SK-N-SH (cell line): ENCODE data around the gene SOX18. TPM values are rescaled to one million over a fixed set of nuclear protein-coding genes. Genes with fewer than 3 reads are reported as not detected.

Experiments used
- CTCF ChIA-PET: fragments of 300-600, 350-600 bp; formaldehyde crosslinking; extraction: SDS; loops from one replicate; lab custom pipeline; 2021; lab: Yijun Ruan, JAX
- POLR2A ChIA-PET: fragments of 350-600 bp; sonication (Branson Sonifier 250); formaldehyde crosslinking; extraction: SDS; loops from one replicate; lab custom pipeline; 2020; ENCODE audit warnings: antibody characterized with exemption, inconsistent platforms; lab: Yijun Ruan, JAX
- DNase-seq: peaks from one replicate; pipeline ENCODE4 v3.0.0; 2012
- H2AFZ ChIP-seq: fragments of 200-600 bp; sonication (generic); 2 replicates; pipeline ENCODE4 v1.8.1; 2016; ENCODE audit warnings: antibody characterized with exemption, mild to moderate bottlenecking, low read depth
- H3F3A ChIP-seq: fragments of 200-600 bp; sonication (generic); replicated peaks from 2 replicates; pipeline ENCODE3; 2016; ENCODE audit warnings: antibody characterized with exemption, mild to moderate bottlenecking; ENCODE audit not compliant: insufficient read depth
- H3K27ac ChIP-seq, 2 experiments: fragments of 200-500 bp in 1 of 2; fragments of 200-600 bp in 1 of 2; sonication (Bioruptor generic) in 1 of 2; sonication (generic), shearing (Covaris generic) in 1 of 2; 2 replicates each; pipeline versions ENCODE4 v1.5.1 to v1.6.1; 2014 to 2016; ENCODE audit warnings: low read depth in 2 of 2, inconsistent platforms in 1 of 2, low read length in 1 of 2, mild to moderate bottlenecking in 1 of 2, mixed read lengths in 1 of 2
- H3K27me3 ChIP-seq: fragments of 200-600 bp; sonication (generic), shearing (Covaris generic); 2 replicates; pipeline ENCODE4 v1.6.1; 2016; ENCODE audit warnings: mixed run types; ENCODE audit not compliant: insufficient read depth
- H3K36me3 ChIP-seq, 2 experiments: fragments of 200-500 bp in 1 of 2; fragments of 200-600 bp in 1 of 2; sonication (Bioruptor generic) in 1 of 2; sonication (generic) in 1 of 2; replicated peaks in 1 of 2; 2 replicates each; pipeline versions ENCODE3 to v1.5.1; 2014 to 2016; ENCODE audit warnings: low read length in 1 of 2, mild to moderate bottlenecking in 1 of 2; ENCODE audit not compliant: insufficient read depth in 2 of 2, control insufficient read depth in 1 of 2
- H3K4me1 ChIP-seq, 2 experiments: fragments of 200-500 bp in 1 of 2; fragments of 200-600 bp in 1 of 2; sonication (Bioruptor generic) in 1 of 2; sonication (generic), shearing (Covaris generic) in 1 of 2; 2 replicates each; pipeline versions ENCODE4 v1.5.1 to v1.6.1; 2014 to 2016; ENCODE audit warnings: low read depth in 1 of 2, low read length in 1 of 2, mixed run types in 1 of 2; ENCODE audit not compliant: insufficient read depth in 2 of 2, control insufficient read depth in 1 of 2
- H3K4me2 ChIP-seq: fragments of 200-600 bp; sonication (generic), shearing (Covaris generic); 2 replicates; pipeline ENCODE4 v1.6.1; 2017; ENCODE audit warnings: mixed run types
- H3K4me3 ChIP-seq, 2 experiments: fragments of 200-500 bp in 1 of 2; fragments of 200-600 bp in 1 of 2; sonication (Bioruptor generic) in 1 of 2; sonication (generic), shearing (Covaris generic) in 1 of 2; 2 replicates each; pipeline versions ENCODE4 v1.5.1 to v1.8.1; 2014 to 2016; ENCODE audit warnings: low read depth in 2 of 2, inconsistent platforms in 1 of 2, low read length in 1 of 2, mild to moderate bottlenecking in 1 of 2, mixed read lengths in 1 of 2, moderate library complexity in 1 of 2
- H3K79me2 ChIP-seq: fragments of 200-600 bp; sonication (generic); 2 replicates; pipeline ENCODE4 v1.8.1; 2017; ENCODE audit warnings: mild to moderate bottlenecking; ENCODE audit not compliant: insufficient read depth
- H3K9ac ChIP-seq: fragments of 200-600 bp; sonication (generic); 2 replicates; pipeline ENCODE4 v1.6.1; 2017; ENCODE audit warnings: mixed run types
- H3K9me2 ChIP-seq: fragments of 200-600 bp; sonication (generic); 2 replicates; pipeline ENCODE4 v1.6.1; 2017; ENCODE audit warnings: mixed run types
- H3K9me3 ChIP-seq: fragments of 200-600 bp; sonication (generic); 2 replicates; pipeline ENCODE4 v1.6.1; 2017; ENCODE audit warnings: mixed run types, mild to moderate bottlenecking, moderate library complexity
- H4K20me1 ChIP-seq: fragments of 200-600 bp; sonication (generic); 2 replicates; pipeline ENCODE4 v1.6.1; 2017; ENCODE audit warnings: mild to moderate bottlenecking, mixed run types; ENCODE audit not compliant: insufficient read depth
- CHD2 ChIP-seq: fragments of 150-350 bp; IDR thresholded peaks from 2 replicates; pipeline ENCODE4 v1.6.1; 2018; ENCODE audit warnings: low read length; ENCODE audit not compliant: partially characterized antibody
- ELF1 ChIP-seq: IDR thresholded peaks from 2 replicates; pipeline ENCODE4 v1.4.0; 2012
- EP300 ChIP-seq, 2 experiments: IDR thresholded peaks; 2 replicates each; pipeline versions ENCODE4 v1.4.0 to v1.6.1; 2012; ENCODE audit warnings: borderline replicate concordance in 1 of 2, low read depth in 1 of 2, low read length in 1 of 2
- GABPA ChIP-seq: IDR thresholded peaks from 2 replicates; pipeline ENCODE4 v1.4.0; 2012; ENCODE audit warnings: low read depth, mild to moderate bottlenecking
- GATA2 ChIP-seq: sonication (generic); formaldehyde crosslinking; IDR thresholded peaks from 2 replicates; pipeline ENCODE4 v1.5.0; 2020; ENCODE audit warnings: mild to moderate bottlenecking, missing genetic modification reagents
- MXI1 ChIP-seq: IDR thresholded peaks from 2 replicates; pipeline ENCODE4 v1.6.1; 2012; ENCODE audit warnings: mild to moderate bottlenecking, low read depth, low read length, improper control_type of control experiment
- POLR2AphosphoS5 ChIP-seq: IDR thresholded peaks from 2 replicates; pipeline ENCODE4 v1.6.1; 2012; ENCODE audit warnings: low read depth, low read length
- RAD21 ChIP-seq: IDR thresholded peaks from 2 replicates; pipeline ENCODE4 v1.6.1; 2012; ENCODE audit warnings: mild to moderate bottlenecking, low read length
- SIN3A ChIP-seq: IDR thresholded peaks from 2 replicates; pipeline ENCODE4 v1.6.1; 2012; ENCODE audit warnings: low read depth, mild to moderate bottlenecking, low read length, moderate library complexity, borderline replicate concordance
- TAF1 ChIP-seq: IDR thresholded peaks from 2 replicates; pipeline ENCODE4 v1.6.1; 2012; ENCODE audit warnings: low read depth, mild to moderate bottlenecking, low read length, moderate library complexity, borderline replicate concordance
- WGBS: methylation state at CpG from one replicate; pipeline ENCODE4 v1.1.6; 2017; ENCODE audit warnings: low lambda C conversion rate; 5-methylcytosine and 5-hydroxymethylcytosine counted together
- polyA plus RNA-seq, 3 experiments: library from polyadenylated mRNA; depleted of rRNA; stranded (reverse); fragments of >200 nt; gene quantifications; 2 replicates each; pipeline ENCODE4 v1.2.3, GENCODE V29; 2012
- TF ChIP-seq, protein P1 (sequence below): IDR thresholded peaks from 2 replicates; pipeline ENCODE4 v1.4.0; 2012; ENCODE audit warnings: low read depth, borderline replicate concordance
- TF ChIP-seq, protein P2 (sequence below): IDR thresholded peaks from 2 replicates; pipeline ENCODE4 v1.4.0; 2012; ENCODE audit warnings: low read depth
- TF ChIP-seq, protein P3 (sequence below): fragments of 200-600 bp; sonication (generic); IDR thresholded peaks from 2 replicates; pipeline ENCODE4 v1.6.1; 2017; ENCODE audit warnings: antibody characterized with exemption, mild to moderate bottlenecking, moderate library complexity

Gene SOX18
- polyA plus RNA-seq, 1 of the 3 experiments (the other 2 are of a cell fraction), result not detected

DNA sequence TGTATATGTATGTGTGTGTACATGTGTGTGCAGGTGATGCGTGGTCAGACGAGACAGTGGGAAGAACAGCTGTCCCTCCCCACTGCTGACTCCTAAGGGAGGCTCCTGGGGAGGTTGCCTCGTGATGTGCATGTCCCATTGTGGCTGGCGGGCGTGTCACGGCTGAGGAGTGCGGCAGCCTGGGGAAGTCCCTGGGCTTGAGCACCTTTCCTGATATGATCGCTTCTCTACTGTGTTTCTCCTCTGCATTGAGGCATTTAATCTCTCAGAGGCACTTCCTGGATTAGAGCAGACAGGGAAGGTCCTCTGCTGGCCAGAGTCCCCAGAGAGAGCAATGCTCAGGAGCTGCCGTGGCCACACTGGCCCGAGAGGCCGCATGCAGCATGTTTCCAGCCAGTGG is 46.5 kb upstream of the SOX18 start:
- H3F3A ChIP-seq, result no peaks in the 10 kb centered on the region
- H3K9me3 ChIP-seq, result no peaks in the 10 kb centered on the region
- H3K4me3 ChIP-seq, result no peak overlapping the region
- H3K27ac ChIP-seq, result no peak overlapping the region
- DNase-seq, result no peak
- 89% methylated on average over 8 of the region's 11 CpGs for WGBS
- H3K4me1 ChIP-seq, result peaks cover 0 to 17% of the 10 kb centered on the region in 2 experiments; a peak in 1 of 4 replicates
- no peaks in the 10 kb centered on the region for H3K36me3 ChIP-seq
- no peak overlapping the region for H3K4me2 ChIP-seq
- H3K79me2 ChIP-seq, result no peaks in the 10 kb centered on the region
- no peak for TF ChIP-seq SIN3A
- TF ChIP-seq, protein P1, sequence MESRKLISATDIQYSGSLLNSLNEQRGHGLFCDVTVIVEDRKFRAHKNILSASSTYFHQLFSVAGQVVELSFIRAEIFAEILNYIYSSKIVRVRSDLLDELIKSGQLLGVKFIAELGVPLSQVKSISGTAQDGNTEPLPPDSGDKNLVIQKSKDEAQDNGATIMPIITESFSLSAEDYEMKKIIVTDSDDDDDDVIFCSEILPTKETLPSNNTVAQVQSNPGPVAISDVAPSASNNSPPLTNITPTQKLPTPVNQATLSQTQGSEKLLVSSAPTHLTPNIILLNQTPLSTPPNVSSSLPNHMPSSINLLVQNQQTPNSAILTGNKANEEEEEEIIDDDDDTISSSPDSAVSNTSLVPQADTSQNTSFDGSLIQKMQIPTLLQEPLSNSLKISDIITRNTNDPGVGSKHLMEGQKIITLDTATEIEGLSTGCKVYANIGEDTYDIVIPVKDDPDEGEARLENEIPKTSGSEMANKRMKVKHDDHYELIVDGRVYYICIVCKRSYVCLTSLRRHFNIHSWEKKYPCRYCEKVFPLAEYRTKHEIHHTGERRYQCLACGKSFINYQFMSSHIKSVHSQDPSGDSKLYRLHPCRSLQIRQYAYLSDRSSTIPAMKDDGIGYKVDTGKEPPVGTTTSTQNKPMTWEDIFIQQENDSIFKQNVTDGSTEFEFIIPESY, result no peak
- no peak for TF ChIP-seq GATA2 (CRISPR knock-in tag)
- no peak for TF ChIP-seq CHD2
- TF ChIP-seq, protein P2, sequence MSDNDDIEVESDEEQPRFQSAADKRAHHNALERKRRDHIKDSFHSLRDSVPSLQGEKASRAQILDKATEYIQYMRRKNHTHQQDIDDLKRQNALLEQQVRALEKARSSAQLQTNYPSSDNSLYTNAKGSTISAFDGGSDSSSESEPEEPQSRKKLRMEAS, result no peak
- no peak for TF ChIP-seq POLR2AphosphoS5
- no peak for TF ChIP-seq RAD21
- TF ChIP-seq ELF1, result no peak
- H3K9ac ChIP-seq, result no peak overlapping the region
- POLR2A ChIA-PET, result no interaction called here
- H4K20me1 ChIP-seq, result no peaks in the 10 kb centered on the region
- CTCF ChIA-PET, result interaction anchor here (0.9 to 1.8 kb wide), 3 partner anchors 11 to 24 kb away, joined by 3 to 8 read pairs (median 3); partner anchors contain the start of genes LKAAEAR1 and NPBWR2
- H2AFZ ChIP-seq, result no peak overlapping the region
- no peaks in the 10 kb centered on the region for H3K9me2 ChIP-seq
- no peaks in the 10 kb centered on the region for H3K27me3 ChIP-seq

DNA sequence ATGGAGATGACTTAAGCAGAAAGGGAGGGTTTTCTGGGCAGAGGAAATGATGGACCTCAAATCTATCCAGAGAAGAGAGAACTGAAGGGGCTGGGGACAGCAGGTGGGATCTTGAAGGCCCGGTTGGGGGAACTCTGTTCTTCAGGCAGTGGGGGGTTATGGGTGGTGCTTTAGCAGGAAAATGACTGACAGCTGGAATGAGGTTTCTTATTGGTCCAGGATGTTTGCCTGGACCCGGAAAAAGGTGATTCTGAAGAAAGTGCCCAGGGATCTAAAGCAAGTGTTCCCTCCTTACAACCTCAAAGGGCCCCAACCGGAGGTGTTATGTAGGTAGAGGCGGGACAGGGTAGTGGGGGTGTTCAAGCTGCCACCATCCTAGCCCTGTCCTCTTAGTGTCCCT is 46.0 kb upstream of the SOX18 start:
- CTCF ChIA-PET, result interaction anchor here (0.6 to 1.8 kb wide), 3 partner anchors 11 to 603 kb away, joined by 3 to 8 read pairs (median 3); partner anchors contain the start of gene LKAAEAR1

More for the DNA sequence above, 46.0 kb upstream of the SOX18 start:
- POLR2A ChIA-PET, result no interaction called here
- no peaks in the 10 kb centered on the region for H3K27me3 ChIP-seq
- DNase-seq, result no peak
- H4K20me1 ChIP-seq, result no peaks in the 10 kb centered on the region
- no peaks in the 10 kb centered on the region for H3K9me2 ChIP-seq
- no peak overlapping the region for H3K27ac ChIP-seq
- TF ChIP-seq EP300 (IDR thresholded peaks at IDR 0.05; ENCODE audit: borderline replicate concordance in 1 of 2, low read depth in 1 of 2, low read length in 1 of 2) (no peak), TAF1 (no peak), MXI1 (no peak), GABPA (no peak)
- TF ChIP-seq, protein P3, sequence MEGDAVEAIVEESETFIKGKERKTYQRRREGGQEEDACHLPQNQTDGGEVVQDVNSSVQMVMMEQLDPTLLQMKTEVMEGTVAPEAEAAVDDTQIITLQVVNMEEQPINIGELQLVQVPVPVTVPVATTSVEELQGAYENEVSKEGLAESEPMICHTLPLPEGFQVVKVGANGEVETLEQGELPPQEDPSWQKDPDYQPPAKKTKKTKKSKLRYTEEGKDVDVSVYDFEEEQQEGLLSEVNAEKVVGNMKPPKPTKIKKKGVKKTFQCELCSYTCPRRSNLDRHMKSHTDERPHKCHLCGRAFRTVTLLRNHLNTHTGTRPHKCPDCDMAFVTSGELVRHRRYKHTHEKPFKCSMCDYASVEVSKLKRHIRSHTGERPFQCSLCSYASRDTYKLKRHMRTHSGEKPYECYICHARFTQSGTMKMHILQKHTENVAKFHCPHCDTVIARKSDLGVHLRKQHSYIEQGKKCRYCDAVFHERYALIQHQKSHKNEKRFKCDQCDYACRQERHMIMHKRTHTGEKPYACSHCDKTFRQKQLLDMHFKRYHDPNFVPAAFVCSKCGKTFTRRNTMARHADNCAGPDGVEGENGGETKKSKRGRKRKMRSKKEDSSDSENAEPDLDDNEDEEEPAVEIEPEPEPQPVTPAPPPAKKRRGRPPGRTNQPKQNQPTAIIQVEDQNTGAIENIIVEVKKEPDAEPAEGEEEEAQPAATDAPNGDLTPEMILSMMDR, result no peak
- H3K36me3 ChIP-seq, result no peaks in the 10 kb centered on the region
- H3K79me2 ChIP-seq, result no peaks in the 10 kb centered on the region
- H3K4me2 ChIP-seq, result no peak overlapping the region
- H3K9ac ChIP-seq, result no peak overlapping the region
- no peak overlapping the region for H3K4me3 ChIP-seq
- H2AFZ ChIP-seq, result no peak overlapping the region
- peaks cover 0 to 19% of the 10 kb centered on the region in 2 experiments; a peak in 1 of 4 replicates for H3K4me1 ChIP-seq
- WGBS, result 80% methylated on average over 2 of the region's 4 CpGs
- no peaks in the 10 kb centered on the region for H3K9me3 ChIP-seq
- H3F3A ChIP-seq, result no peaks in the 10 kb centered on the region
